ENCODE results near the gene IGSF9B.

DNA sequence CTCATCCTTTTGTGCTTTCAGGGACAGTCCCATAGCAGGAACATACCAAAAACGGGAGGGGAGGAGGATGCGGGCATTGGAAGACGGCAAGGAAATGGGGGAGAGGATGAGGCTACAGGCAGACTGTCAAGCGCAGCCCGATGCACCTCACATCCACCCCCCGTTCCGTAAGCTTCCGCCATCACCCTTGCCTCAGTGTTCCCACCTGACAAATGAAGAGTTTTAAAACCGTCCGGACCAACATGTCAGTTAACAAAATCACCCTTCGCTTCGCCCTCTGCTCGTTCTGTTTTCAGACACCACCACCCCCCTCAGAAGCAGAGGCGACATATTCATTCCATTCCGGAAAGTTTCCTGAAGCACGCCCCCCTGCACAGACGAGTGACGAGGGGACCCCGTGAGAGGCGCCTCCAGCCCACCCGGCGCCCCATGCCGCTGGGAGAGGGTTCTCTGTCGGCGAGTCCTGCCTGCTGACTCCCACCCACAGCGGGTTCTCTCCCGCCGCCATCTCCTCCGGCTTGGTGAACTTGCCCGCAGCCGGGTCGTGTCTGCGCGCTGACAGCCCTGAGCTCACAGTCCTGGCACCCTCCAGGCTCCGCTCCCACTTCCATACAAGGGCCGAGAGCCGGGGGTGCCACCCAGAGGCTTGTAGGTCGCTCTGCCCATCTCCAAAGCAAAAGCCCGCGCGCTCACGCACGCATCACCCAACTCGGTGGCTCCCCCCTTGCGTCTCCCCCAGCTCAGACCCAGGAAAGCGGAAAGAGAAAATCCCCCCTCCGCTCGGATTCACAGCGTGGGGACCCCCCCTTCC lies 1.5 kb downstream of the IGSF9B start:
- TF ChIP-seq, protein P1, sequence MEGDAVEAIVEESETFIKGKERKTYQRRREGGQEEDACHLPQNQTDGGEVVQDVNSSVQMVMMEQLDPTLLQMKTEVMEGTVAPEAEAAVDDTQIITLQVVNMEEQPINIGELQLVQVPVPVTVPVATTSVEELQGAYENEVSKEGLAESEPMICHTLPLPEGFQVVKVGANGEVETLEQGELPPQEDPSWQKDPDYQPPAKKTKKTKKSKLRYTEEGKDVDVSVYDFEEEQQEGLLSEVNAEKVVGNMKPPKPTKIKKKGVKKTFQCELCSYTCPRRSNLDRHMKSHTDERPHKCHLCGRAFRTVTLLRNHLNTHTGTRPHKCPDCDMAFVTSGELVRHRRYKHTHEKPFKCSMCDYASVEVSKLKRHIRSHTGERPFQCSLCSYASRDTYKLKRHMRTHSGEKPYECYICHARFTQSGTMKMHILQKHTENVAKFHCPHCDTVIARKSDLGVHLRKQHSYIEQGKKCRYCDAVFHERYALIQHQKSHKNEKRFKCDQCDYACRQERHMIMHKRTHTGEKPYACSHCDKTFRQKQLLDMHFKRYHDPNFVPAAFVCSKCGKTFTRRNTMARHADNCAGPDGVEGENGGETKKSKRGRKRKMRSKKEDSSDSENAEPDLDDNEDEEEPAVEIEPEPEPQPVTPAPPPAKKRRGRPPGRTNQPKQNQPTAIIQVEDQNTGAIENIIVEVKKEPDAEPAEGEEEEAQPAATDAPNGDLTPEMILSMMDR (conservative IDR thresholded peaks at IDR 0.05) = no peak
- no peak for TF ChIP-seq ZFX (IDR thresholded peaks at IDR 0.05)

All from C4-2B (cell line).